ENCODE results near the gene LRRC47. TPM values are rescaled to one million over a fixed set of nuclear protein-coding genes. Genes with fewer than 3 reads are reported as not detected.
A peak's percentile ranks its signal among the peaks of the same experiment; 100 is the strongest.

The LRRC47 gene
- total RNA-seq, 2 donors from 2014 or later = 42.4 to 53.8 TPM

DNA sequence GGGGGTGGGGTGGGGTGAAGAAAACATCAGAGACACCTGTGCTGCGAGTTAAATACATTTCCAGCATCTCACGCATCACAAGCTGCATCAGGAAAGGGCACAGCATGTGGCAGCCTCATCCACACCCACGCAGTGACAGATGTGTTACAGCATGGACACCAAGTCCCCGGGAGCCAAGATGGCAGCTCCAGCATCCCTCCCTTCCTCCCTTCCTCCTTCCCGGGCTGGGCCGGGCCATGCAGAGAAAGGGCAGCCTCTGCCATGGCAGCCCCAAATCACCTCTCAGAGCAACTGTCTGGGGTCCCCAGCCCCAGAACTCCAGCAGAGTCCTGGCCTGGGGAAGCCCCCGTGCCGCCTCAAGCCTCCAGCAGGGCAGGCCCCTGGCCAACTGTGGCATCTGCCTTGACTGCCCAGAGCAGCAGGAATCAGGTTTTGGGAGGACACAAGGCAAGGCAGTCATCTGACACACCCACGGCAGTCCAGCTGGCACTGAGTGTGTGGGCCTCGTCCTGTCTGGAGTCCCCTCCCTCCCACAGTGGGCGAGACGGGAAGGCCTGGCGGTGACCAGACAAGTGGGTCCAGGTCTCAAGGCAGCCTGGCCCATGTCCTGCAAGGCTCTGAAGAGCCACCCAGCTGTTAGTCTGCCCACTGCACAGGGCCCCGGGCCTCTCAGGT lies 17.6 kb downstream of the LRRC47 start:
- H3K9me3 ChIP-seq = no peaks in the 10 kb centered on the region
- H3K27me3 ChIP-seq (replicated peaks; ENCODE audit: insufficient read depth) = no peaks in the 10 kb centered on the region
- no peak overlapping the region for H3K4me3 ChIP-seq
- 75% methylated on average over 12 of the region's 14 CpGs for WGBS
- peaks cover 3% of the 10 kb centered on the region for H3K4me1 ChIP-seq (replicated peaks)
- peaks cover 0 to 10% of the 10 kb centered on the region in 2 donors for H3K36me3 ChIP-seq
- TF ChIP-seq, protein P1, sequence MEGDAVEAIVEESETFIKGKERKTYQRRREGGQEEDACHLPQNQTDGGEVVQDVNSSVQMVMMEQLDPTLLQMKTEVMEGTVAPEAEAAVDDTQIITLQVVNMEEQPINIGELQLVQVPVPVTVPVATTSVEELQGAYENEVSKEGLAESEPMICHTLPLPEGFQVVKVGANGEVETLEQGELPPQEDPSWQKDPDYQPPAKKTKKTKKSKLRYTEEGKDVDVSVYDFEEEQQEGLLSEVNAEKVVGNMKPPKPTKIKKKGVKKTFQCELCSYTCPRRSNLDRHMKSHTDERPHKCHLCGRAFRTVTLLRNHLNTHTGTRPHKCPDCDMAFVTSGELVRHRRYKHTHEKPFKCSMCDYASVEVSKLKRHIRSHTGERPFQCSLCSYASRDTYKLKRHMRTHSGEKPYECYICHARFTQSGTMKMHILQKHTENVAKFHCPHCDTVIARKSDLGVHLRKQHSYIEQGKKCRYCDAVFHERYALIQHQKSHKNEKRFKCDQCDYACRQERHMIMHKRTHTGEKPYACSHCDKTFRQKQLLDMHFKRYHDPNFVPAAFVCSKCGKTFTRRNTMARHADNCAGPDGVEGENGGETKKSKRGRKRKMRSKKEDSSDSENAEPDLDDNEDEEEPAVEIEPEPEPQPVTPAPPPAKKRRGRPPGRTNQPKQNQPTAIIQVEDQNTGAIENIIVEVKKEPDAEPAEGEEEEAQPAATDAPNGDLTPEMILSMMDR (IDR thresholded peaks at IDR 0.05) = no peak
- TF ChIP-seq POLR2AphosphoS5 (IDR thresholded peaks at IDR 0.05) (no peak), POLR2A (IDR thresholded peaks at IDR 0.05) (no peak)
- no peak for DNase-seq (ENCODE audit: low spot score)
- intact Hi-C loops (cut with DNase I) = no loop called here
- H3K27ac ChIP-seq = no peak overlapping the region

DNA sequence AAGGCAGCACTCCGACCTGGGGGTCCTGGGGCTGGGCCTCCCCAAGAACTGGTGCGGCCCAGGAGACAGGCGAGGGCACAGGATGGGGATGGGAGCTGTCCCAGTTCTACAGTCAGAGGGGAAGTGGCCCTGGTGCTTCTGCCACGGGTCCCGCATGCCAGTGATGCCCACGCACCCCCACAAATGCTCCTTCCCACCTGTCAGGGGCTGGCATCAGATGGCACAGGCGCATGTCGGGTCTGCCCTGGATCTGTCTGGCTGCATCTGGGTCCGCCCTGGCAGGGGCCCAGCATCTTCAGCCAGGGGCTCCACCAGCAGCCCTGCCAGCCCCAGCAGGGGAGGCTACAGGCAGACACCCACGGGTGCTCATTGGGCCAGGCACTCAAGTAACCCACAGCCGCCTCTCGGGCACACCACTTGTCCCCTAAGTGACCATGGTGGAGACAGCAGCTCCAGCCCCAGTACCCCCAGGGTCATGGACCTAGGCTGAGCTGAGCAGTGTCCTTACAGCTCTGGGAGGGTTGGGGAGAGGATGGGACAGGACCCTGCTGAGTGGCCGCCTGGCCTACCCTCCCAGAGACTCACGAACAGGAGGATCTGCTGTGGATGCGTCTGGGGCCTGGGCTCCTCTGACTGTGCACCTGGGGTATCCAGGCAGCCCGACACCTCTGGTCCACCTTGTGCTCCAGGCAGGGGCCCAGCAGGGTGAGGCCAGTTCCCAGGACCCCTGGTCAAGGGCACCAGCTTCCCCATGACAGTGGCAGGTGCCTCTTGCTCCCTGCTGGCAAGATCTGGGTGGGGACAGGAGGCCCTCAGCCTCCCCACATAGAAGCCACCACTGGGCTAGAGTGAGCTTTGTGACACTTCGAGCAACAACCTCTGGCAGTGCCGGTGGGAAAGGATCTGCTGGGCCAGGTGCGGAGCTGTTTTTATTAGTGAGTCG lies 18.4 kb downstream of the LRRC47 start:
- TF ChIP-seq POLR2AphosphoS5 (IDR thresholded peaks at IDR 0.05) (no peak), POLR2A (IDR thresholded peaks at IDR 0.05) (no peak)
- TF ChIP-seq, protein P1 (IDR thresholded peaks at IDR 0.05) = no peak
- H3K4me1 ChIP-seq (replicated peaks) = peaks cover 3% of the 10 kb centered on the region
- no peak overlapping the region for H3K27ac ChIP-seq
- 75% methylated on average over 17 of the region's 20 CpGs for WGBS
- H3K27me3 ChIP-seq (replicated peaks; ENCODE audit: insufficient read depth) = no peaks in the 10 kb centered on the region
- DNase-seq (ENCODE audit: low spot score) = no peak
- intact Hi-C loops (cut with DNase I) = no loop called here
- peaks cover 0 to 10% of the 10 kb centered on the region in 2 donors for H3K36me3 ChIP-seq
- H3K4me3 ChIP-seq = no peak overlapping the region
- H3K9me3 ChIP-seq = no peaks in the 10 kb centered on the region

DNA sequence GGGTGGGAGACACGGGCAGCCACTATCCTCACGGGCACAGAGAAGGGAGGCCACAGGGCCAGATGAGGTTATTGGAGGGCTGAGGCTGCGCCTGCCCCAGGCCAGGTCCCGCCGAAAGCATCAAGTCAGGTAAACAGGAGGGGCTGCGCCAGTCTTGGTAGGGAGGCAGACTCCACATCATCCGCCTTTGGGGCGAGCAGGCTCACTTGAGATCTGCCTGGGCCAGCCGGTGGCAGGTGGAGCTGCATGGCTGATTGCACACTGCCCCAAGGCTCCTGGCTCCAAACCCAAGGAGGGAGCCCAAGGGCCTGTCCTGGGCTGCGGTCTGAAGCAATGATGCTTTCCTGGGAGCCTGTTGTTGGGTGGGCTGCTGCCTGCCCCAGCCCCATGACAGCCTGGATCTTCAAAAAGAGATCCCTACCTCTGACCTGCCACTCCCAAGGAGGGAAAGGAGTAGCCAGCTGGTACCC lies 19.2 kb downstream of the LRRC47 start:
- 61% methylated on average over 3 of the region's 10 CpGs for WGBS
- TF ChIP-seq POLR2A (IDR thresholded peaks at IDR 0.05) = no peak
- TF ChIP-seq, protein P1 (IDR thresholded peaks at IDR 0.05) = no peak
- TF ChIP-seq POLR2AphosphoS5 (IDR thresholded peaks at IDR 0.05) = no peak
- H3K27me3 ChIP-seq (replicated peaks; ENCODE audit: insufficient read depth) = no peaks in the 10 kb centered on the region
- intact Hi-C loops (cut with DNase I) = no loop called here
- peaks cover 3% of the 10 kb centered on the region for H3K4me1 ChIP-seq (replicated peaks)
- peaks cover 0 to 3% of the 10 kb centered on the region in 2 donors for H3K36me3 ChIP-seq
- no peaks in the 10 kb centered on the region for H3K9me3 ChIP-seq
- no peak overlapping the region for H3K27ac ChIP-seq
- DNase-seq (ENCODE audit: low spot score) = no peak
- H3K4me3 ChIP-seq = no peak overlapping the region

DNA sequence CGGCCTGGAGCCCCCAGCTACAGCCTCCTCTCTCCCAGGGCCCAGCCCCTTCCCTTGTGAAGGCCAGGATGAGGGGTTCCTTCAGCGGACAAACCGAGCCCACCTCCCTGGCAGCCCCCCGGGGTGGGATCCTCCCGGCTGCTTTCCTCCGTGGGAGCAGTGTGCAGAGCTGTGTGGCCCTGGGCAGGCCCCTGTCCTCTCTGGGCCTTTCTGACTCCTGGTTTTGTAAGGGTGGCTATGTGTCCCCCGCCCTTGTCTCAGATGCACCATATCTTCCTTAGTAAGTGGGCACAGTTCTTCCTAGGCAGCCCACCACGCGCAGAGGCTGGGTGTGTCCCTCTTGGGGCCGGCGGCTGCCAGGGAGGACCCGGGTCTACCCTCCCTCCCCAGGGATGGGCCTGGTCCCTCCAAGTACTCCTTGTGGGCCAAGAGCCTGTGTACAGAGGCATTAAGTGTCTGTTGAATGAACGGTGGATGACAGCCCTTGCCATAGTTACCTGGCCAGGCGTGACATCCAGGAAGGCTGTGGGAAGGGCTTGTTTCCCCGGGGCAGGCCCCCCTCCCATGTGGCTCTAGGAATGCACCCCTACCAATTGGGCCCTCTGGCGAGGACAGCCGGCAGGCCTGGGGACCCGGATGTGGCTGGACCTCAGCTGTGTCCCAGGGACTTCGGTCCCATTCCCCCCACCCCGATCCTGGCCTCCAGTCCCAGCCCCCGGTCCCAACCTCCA lies 19.9 kb downstream of the LRRC47 start:
- TF ChIP-seq, protein P1 (IDR thresholded peaks at IDR 0.05) = no peak
- TF ChIP-seq POLR2AphosphoS5 (IDR thresholded peaks at IDR 0.05) = peak; percentile 56
- Histone ChIP-seq H3K36me3 (no peaks in the 10 kb centered on the region), H3K4me1 (replicated peaks) (peaks cover 3% of the 10 kb centered on the region), H3K4me3 (no peak overlapping the region), H3K9me3 (no peaks in the 10 kb centered on the region), H3K27ac (peak overlapping the region; percentile 18 to 32), H3K27me3 (replicated peaks; ENCODE audit: insufficient read depth) (no peaks in the 10 kb centered on the region)
- WGBS = 56% methylated on average over 16 of the region's 21 CpGs
- intact Hi-C loops (cut with DNase I) = no loop called here
- peak; percentile 53 for DNase-seq (ENCODE audit: low spot score)
